Pericardium fibroblast (primary cell): ENCODE results near the gene SSTR1. TPM values are rescaled to one million over a fixed set of nuclear protein-coding genes. Genes with fewer than 3 reads are reported as not detected.

Experiments used
- total RNA-seq: library from RNA; depleted of rRNA; stranded (reverse); fragments of >200 nt; gene quantifications from 2 replicates; pipeline ENCODE4 v1.2.3, GENCODE V29; 2015

SSTR1 gene
- total RNA-seq = 0.23 and 0.60 TPM in 2 replicates

GRCh38 chr14:38207736-38208617 lies at the start of gene SSTR1:
TSS of gene SSTR1 (plus strand) at chr14:38207904. CDS start at chr14:38209390, 1,486 bp downstream.

GRCh38 chr14:38255673-38256532 lies 48.2 kb downstream of the SSTR1 start, which contains the start of gene CLEC14A:
TSS of gene CLEC14A (minus strand) at chr14:38256093. CDS start at chr14:38256022, 71 bp downstream.

Other genes starting within 250 kb of the SSTR1 start
- 2.6 and 9.9 TPM in 2 replicates for gene CLEC14A, start 48.2 kb downstream of the SSTR1 start, total RNA-seq